ENCODE measurements around the gene MRPL4. TPM values are rescaled to one million over a fixed set of nuclear protein-coding genes. Genes with fewer than 3 reads are reported as not detected.
A peak's percentile ranks its signal among the peaks of the same experiment; 100 is the strongest.

Gene MRPL4
- total RNA-seq, 2 donors from 2014 or later: 66.0 to 69.2 TPM

DNA sequence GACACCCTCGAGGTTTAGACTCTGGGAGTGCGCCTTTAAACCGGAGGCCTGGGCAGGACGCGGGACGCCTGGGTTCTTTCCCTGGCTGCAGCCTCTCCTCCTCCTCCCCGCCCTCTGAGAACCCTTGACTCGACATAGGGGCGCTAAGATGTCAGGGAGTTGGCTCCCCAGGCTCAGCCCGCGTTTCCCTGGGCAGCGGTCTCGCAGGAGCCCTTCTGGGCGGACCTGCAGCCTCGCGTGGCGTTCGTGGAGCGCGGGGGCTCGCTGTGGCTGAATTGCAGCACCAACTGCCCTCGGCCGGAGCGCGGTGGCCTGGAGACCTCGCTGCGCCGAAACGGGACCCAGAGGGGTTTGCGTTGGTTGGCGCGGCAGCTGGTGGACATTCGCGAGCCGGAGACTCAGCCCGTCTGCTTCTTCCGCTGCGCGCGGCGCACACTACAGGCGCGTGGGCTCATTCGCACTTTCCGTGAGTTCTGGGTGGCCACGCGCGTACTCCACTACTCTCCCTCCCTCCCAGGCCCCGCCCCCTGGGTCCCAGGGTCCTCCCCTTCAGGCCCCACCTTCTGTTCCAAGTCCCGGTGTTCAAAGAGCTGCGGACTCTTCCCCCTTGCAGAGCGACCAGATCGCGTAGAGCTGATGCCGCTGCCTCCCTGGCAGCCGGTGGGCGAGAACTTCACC lies 39.0 kb downstream of the MRPL4 start:
- Mint-ChIP-seq H3K27me3 (ENCODE audit: insufficient read depth) (peaks cover 100% of the 10 kb centered on the region), H3K4me3 (peak overlapping the region; percentile 42), H3K27ac (no peak overlapping the region), H3K36me3 (ENCODE audit: low read depth) (no peaks in the 10 kb centered on the region), H3K4me1 (peaks cover 14% of the 10 kb centered on the region), H3K9me3 (peaks cover 9% of the 10 kb centered on the region)
- 1 to 2% methylated on average over 20 to 57 of the region's 57 CpGs for WGBS, 2 experiments (ENCODE audit: insufficient coverage in 1 of 2, insufficient read length in 1 of 2)
- H3K36me3 ChIP-seq (ENCODE audit: control insufficient read depth, insufficient read depth, low read length): no peaks in the 10 kb centered on the region
- no peaks in the 10 kb centered on the region for H3K9me3 ChIP-seq (ENCODE audit: control insufficient read depth, low read length)
- peak; percentile 82 for DNase-seq
- H3K9ac ChIP-seq (ENCODE audit: extremely low read depth, low read length, poor library complexity, severe bottlenecking): no peak overlapping the region
- peak overlapping the region; percentile 56 for H3K4me3 ChIP-seq (ENCODE audit: low read length)
- peaks cover 100% of the 10 kb centered on the region for H3K27me3 ChIP-seq (ENCODE audit: control insufficient read depth, insufficient read depth, low read length, poor library complexity, severe bottlenecking)
- H3K27ac ChIP-seq (ENCODE audit: low read depth, low read length): no peak overlapping the region
- peaks cover 3% of the 10 kb centered on the region for H3K4me1 ChIP-seq (ENCODE audit: control insufficient read depth, insufficient read depth, low read length)
- TF ChIP-seq, protein P1, sequence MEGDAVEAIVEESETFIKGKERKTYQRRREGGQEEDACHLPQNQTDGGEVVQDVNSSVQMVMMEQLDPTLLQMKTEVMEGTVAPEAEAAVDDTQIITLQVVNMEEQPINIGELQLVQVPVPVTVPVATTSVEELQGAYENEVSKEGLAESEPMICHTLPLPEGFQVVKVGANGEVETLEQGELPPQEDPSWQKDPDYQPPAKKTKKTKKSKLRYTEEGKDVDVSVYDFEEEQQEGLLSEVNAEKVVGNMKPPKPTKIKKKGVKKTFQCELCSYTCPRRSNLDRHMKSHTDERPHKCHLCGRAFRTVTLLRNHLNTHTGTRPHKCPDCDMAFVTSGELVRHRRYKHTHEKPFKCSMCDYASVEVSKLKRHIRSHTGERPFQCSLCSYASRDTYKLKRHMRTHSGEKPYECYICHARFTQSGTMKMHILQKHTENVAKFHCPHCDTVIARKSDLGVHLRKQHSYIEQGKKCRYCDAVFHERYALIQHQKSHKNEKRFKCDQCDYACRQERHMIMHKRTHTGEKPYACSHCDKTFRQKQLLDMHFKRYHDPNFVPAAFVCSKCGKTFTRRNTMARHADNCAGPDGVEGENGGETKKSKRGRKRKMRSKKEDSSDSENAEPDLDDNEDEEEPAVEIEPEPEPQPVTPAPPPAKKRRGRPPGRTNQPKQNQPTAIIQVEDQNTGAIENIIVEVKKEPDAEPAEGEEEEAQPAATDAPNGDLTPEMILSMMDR (conservative IDR thresholded peaks at IDR 0.05): no peak

DNA sequence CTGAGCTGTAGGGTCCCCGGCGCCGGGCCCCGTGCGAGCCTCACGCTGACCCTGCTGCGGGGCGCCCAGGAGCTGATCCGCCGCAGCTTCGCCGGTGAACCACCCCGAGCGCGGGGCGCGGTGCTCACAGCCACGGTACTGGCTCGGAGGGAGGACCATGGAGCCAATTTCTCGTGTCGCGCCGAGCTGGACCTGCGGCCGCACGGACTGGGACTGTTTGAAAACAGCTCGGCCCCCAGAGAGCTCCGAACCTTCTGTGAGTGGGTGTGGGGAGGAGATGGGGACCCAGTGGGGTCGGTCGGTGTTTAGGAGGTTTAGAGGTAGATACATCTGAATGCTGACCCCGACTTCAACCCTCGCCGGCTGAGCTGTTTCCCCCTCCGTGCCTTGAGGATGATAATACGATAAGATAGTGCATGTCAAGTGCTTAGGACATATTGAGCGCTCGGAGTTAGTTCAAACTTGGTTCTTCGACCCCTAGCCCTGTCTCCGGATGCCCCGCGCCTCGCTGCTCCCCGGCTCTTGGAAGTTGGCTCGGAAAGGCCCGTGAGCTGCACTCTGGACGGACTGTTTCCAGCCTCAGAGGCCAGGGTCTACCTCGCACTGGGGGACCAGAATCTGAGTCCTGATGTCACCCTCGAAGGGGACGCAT lies 39.7 kb downstream of the MRPL4 start:
- no peaks in the 10 kb centered on the region for H3K36me3 Mint-ChIP-seq (ENCODE audit: low read depth)
- 2 to 9% methylated on average over 16 to 49 of the region's 49 CpGs for WGBS, 2 experiments (ENCODE audit: insufficient coverage in 1 of 2, insufficient read length in 1 of 2)
- peaks cover 10% of the 10 kb centered on the region for H3K9me3 Mint-ChIP-seq
- Histone ChIP-seq H3K27ac (ENCODE audit: low read depth, low read length) (no peak overlapping the region), H3K36me3 (ENCODE audit: control insufficient read depth, insufficient read depth, low read length) (no peaks in the 10 kb centered on the region), H3K4me3 (ENCODE audit: low read length) (peak overlapping the region; percentile 68), H3K9me3 (ENCODE audit: control insufficient read depth, low read length) (no peaks in the 10 kb centered on the region), H3K4me1 (ENCODE audit: control insufficient read depth, insufficient read depth, low read length) (peaks cover 3% of the 10 kb centered on the region), H3K9ac (ENCODE audit: extremely low read depth, low read length, poor library complexity, severe bottlenecking) (no peak overlapping the region), H3K27me3 (ENCODE audit: control insufficient read depth, insufficient read depth, low read length, poor library complexity, severe bottlenecking) (peaks cover 100% of the 10 kb centered on the region)
- peaks cover 99% of the 10 kb centered on the region for H3K27me3 Mint-ChIP-seq (ENCODE audit: insufficient read depth)
- TF ChIP-seq, protein P1 (conservative IDR thresholded peaks at IDR 0.05): no peak
- no peak overlapping the region for H3K27ac Mint-ChIP-seq
- peaks cover 14% of the 10 kb centered on the region for H3K4me1 Mint-ChIP-seq
- no peak for DNase-seq
- peak overlapping the region; percentile 42 for H3K4me3 Mint-ChIP-seq

DNA sequence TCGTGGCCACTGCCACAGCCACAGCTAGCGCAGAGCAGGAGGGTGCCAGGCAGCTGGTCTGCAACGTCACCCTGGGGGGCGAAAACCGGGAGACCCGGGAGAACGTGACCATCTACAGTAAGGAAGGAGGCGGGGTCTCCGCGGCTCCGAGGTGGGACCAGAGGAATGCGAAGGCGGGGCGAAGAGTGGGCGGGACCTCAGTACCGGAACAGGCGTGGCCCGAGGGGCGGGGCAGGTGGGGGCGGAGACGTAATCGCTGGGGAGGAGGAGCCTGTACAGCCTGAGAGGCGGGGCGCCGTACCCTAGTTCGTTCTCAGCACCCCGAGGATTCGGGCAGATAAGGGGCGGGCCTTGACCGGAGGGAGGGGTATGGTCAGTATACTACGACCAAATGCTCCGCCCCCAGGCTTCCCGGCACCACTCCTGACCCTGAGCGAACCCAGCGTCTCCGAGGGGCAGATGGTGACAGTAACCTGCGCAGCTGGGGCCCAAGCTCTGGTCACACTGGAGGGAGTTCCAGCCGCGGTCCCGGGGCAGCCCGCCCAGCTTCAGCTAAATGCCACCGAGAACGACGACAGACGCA lies 40.3 kb downstream of the MRPL4 start:
- H3K4me3 ChIP-seq (ENCODE audit: low read length): peak overlapping the region; percentile 68
- H3K36me3 ChIP-seq (ENCODE audit: control insufficient read depth, insufficient read depth, low read length): no peaks in the 10 kb centered on the region
- Mint-ChIP-seq H3K27me3 (ENCODE audit: insufficient read depth) (peaks cover 99% of the 10 kb centered on the region), H3K27ac (no peak overlapping the region), H3K4me1 (peaks cover 14% of the 10 kb centered on the region), H3K4me3 (peak overlapping the region; percentile 42), H3K36me3 (ENCODE audit: low read depth) (no peaks in the 10 kb centered on the region), H3K9me3 (peaks cover 12% of the 10 kb centered on the region)
- WGBS, 2 experiments (ENCODE audit: insufficient coverage in 1 of 2, insufficient read length in 1 of 2): 2 to 5% methylated on average over 20 to 45 of the region's 45 CpGs
- peaks cover 99% of the 10 kb centered on the region for H3K27me3 ChIP-seq (ENCODE audit: control insufficient read depth, insufficient read depth, low read length, poor library complexity, severe bottlenecking)
- peaks cover 3% of the 10 kb centered on the region for H3K4me1 ChIP-seq (ENCODE audit: control insufficient read depth, insufficient read depth, low read length)
- DNase-seq: peak; percentile 98
- TF ChIP-seq, protein P1 (conservative IDR thresholded peaks at IDR 0.05): no peak
- H3K27ac ChIP-seq (ENCODE audit: low read depth, low read length): no peak overlapping the region
- no peak overlapping the region for H3K9ac ChIP-seq (ENCODE audit: extremely low read depth, low read length, poor library complexity, severe bottlenecking)
- H3K9me3 ChIP-seq (ENCODE audit: control insufficient read depth, low read length): no peaks in the 10 kb centered on the region

Data from endodermal cell (in vitro differentiated cells).